ENCODE data around the gene F2RL2. TPM values are rescaled to one million over a fixed set of nuclear protein-coding genes. Genes with fewer than 3 reads are reported as not detected.
"Not testable (repeated sequence)": the region's sequence is repeated elsewhere in the genome, so short reads cannot be mapped to it uniquely, and the experiment has no call there.

Gene F2RL2
- polyA plus RNA-seq, 4 donors = 0.33 to 0.69 (median 0.55) TPM

- no peak for DNase-seq (ENCODE audit: low read depth in 4 of 4, low spot score in 2 of 4)
Observed at GRCh38 chr5:76622076-76622475, 1.1 kb downstream of the F2RL2 start.

GRCh38 chr5:76620166-76620565 lies 3.0 kb downstream of the F2RL2 start:
- no peak for DNase-seq (ENCODE audit: low read depth in 4 of 4, low spot score in 2 of 4)

- no peak for DNase-seq (ENCODE audit: low read depth in 4 of 4, low spot score in 2 of 4)
Observed at GRCh38 chr5:76617675-76618074, 5.5 kb downstream of the F2RL2 start.

GRCh38 chr5:76617229-76617628 lies 6.0 kb downstream of the F2RL2 start:
- no peak for DNase-seq (ENCODE audit: low read depth in 4 of 4, low spot score in 2 of 4)

- DNase-seq (ENCODE audit: low read depth in 4 of 4, low spot score in 2 of 4) = no peak
Observed at GRCh38 chr5:76616206-76616605, 7.0 kb downstream of the F2RL2 start.

GRCh38 chr5:76615759-76616158 lies 7.4 kb downstream of the F2RL2 start:
- DNase-seq (ENCODE audit: low read depth in 4 of 4, low spot score in 2 of 4) = no peak

GRCh38 chr5:76612942-76613341 lies 10.3 kb downstream of the F2RL2 start:
- no peak for DNase-seq (ENCODE audit: low read depth in 4 of 4, low spot score in 2 of 4)

- DNase-seq (ENCODE audit: low read depth in 4 of 4, low spot score in 2 of 4) = no peak
Observed at GRCh38 chr5:76610196-76610595, 13.0 kb downstream of the F2RL2 start.

GRCh38 chr5:76608833-76609232 lies 14.4 kb downstream of the F2RL2 start:
- no peak for DNase-seq (ENCODE audit: low read depth in 4 of 4, low spot score in 2 of 4)

GRCh38 chr5:76607353-76607871 lies 15.8 kb downstream of the F2RL2 start:
- DNase-seq (ENCODE audit: low read depth in 4 of 4, low spot score in 2 of 4) = peak in 1 of 4 donors; percentile 43

- no peak for DNase-seq (ENCODE audit: low read depth in 4 of 4, low spot score in 2 of 4)
Observed at GRCh38 chr5:76606701-76607100, 16.5 kb downstream of the F2RL2 start.

GRCh38 chr5:76604838-76605237 lies 18.4 kb downstream of the F2RL2 start:
- DNase-seq (ENCODE audit: low read depth in 4 of 4, low spot score in 2 of 4) = no peak

- not testable (repeated sequence) for DNase-seq (ENCODE audit: low read depth in 4 of 4, low spot score in 2 of 4)
Observed at GRCh38 chr5:76603991-76604390, 19.2 kb downstream of the F2RL2 start.

GRCh38 chr5:76602094-76602726 lies 21.0 kb downstream of the F2RL2 start:
- no peak for DNase-seq (ENCODE audit: low read depth in 4 of 4, low spot score in 2 of 4)

GRCh38 chr5:76601470-76601869 lies 21.7 kb downstream of the F2RL2 start:
- DNase-seq (ENCODE audit: low read depth in 4 of 4, low spot score in 2 of 4) = peak in 1 of 4 donors; percentile 54

GRCh38 chr5:76600716-76601115 lies 22.5 kb downstream of the F2RL2 start:
- DNase-seq (ENCODE audit: low read depth in 4 of 4, low spot score in 2 of 4) = no peak

GRCh38 chr5:76598531-76598930 lies 24.7 kb downstream of the F2RL2 start:
- DNase-seq (ENCODE audit: low read depth in 4 of 4, low spot score in 2 of 4) = no peak

GRCh38 chr5:76595755-76596481 lies 27.3 kb downstream of the F2RL2 start:
- DNase-seq (ENCODE audit: low read depth in 4 of 4, low spot score in 2 of 4) = no peak

GRCh38 chr5:76594107-76594506 lies 29.1 kb downstream of the F2RL2 start:
- no peak for DNase-seq (ENCODE audit: low read depth in 4 of 4, low spot score in 2 of 4)

- DNase-seq (ENCODE audit: low read depth in 4 of 4, low spot score in 2 of 4) = no peak
Observed at GRCh38 chr5:76592692-76593091, 30.5 kb downstream of the F2RL2 start.

GRCh38 chr5:76591366-76591765 lies 31.8 kb downstream of the F2RL2 start:
- DNase-seq (ENCODE audit: low read depth in 4 of 4, low spot score in 2 of 4) = no peak

GRCh38 chr5:76590027-76590426 lies 33.2 kb downstream of the F2RL2 start:
- no peak for DNase-seq (ENCODE audit: low read depth in 4 of 4, low spot score in 2 of 4)
